Measurements from ENCODE around the gene EHF. TPM values are rescaled to one million over a fixed set of nuclear protein-coding genes. Genes with fewer than 3 reads are reported as not detected.

Gene EHF
- total and polyA plus RNA-seq, 2 of the 13 experiments (the other 11 are each of a cell fraction or from before 2014, with no cell fraction given) = 0.04 to 0.46 TPM

DNA sequence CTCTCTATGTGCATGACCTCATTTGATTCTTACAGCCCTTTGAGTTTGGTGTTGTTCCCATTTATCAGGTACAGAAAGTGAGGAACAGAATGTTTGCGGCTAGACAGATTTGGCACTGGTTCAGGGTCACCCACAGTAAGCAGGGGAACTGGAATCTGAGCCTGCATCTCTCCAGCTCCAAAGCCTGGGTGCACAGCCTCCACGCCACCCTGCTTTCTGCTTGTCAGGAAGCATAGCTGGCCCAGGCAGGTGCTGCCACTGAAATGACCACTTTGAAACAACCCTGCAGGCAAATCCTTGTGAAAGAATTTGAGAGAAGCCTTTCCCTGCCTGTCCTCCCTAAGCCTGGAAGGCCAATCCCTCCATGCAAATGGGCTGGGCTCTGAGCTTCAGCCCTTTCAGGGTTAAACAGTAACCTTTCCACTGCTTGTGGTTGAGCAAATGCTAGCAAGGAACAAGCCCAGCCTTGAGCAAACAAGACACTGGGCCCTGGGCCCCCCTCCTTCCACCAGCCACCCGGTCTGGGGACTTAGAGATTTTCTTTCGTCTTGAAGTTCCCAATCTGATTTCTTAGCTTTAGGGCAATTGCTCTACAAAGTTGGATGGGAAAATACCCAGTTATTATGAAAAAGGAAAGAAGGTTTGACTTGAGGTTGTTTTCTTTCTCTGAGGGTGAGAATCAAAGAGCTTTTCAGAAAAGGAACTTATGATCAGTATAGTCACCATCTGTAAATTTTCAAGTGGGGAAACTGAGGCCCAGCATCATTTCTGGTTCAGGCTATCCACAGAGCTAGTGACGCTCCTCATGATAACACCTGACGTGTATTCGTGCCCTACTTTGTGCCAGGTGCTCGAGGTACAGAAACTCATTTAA is 19.4 kb downstream of the EHF start (continued):
- TF ChIP-seq, protein P1, sequence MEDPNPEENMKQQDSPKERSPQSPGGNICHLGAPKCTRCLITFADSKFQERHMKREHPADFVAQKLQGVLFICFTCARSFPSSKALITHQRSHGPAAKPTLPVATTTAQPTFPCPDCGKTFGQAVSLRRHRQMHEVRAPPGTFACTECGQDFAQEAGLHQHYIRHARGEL (CRISPR knock-in tag; IDR thresholded peaks at IDR 0.05) = no peak
- TF ChIP-seq FOSL1 (CRISPR knock-in tag; IDR thresholded peaks at IDR 0.05; ENCODE audit: borderline replicate concordance) (no peak), ZKSCAN8 (CRISPR knock-in tag; IDR thresholded peaks at IDR 0.05; ENCODE audit: borderline replicate concordance) (no peak), NR1H2 (CRISPR knock-in tag; IDR thresholded peaks at IDR 0.05; ENCODE audit: borderline replicate concordance, low read depth) (no peak), ATF7-NPFF (CRISPR knock-in tag; IDR thresholded peaks at IDR 0.05; ENCODE audit: low read depth) (no peak), ERF (CRISPR knock-in tag; IDR thresholded peaks at IDR 0.05) (no peak), ZNF224 (CRISPR knock-in tag; IDR thresholded peaks at IDR 0.05) (no peak), RFX1 (IDR thresholded peaks at IDR 0.05) (no peak), NPAS2 (CRISPR knock-in tag; IDR thresholded peaks at IDR 0.05; ENCODE audit: borderline replicate concordance) (no peak), ZNF615 (CRISPR knock-in tag; IDR thresholded peaks at IDR 0.05; ENCODE audit: borderline replicate concordance) (no peak), GZF1 (CRISPR knock-in tag; IDR thresholded peaks at IDR 0.05) (no peak), PHF8 (CRISPR knock-in tag; IDR thresholded peaks at IDR 0.05) (0 out of 2 replicates have a peak, but pooled peaks have one; percentile 20), MTF2 (CRISPR knock-in tag; IDR thresholded peaks at IDR 0.05; ENCODE audit: borderline replicate concordance) (no peak), CBX1 (IDR thresholded peaks at IDR 0.05; ENCODE audit: low read depth) (peak; percentile 23), ZFP62 (CRISPR knock-in tag; IDR thresholded peaks at IDR 0.05) (no peak), ZNF775 (CRISPR knock-in tag; IDR thresholded peaks at IDR 0.05; ENCODE audit: borderline replicate concordance) (peak; percentile 94)
- TF ChIP-seq, protein P2, sequence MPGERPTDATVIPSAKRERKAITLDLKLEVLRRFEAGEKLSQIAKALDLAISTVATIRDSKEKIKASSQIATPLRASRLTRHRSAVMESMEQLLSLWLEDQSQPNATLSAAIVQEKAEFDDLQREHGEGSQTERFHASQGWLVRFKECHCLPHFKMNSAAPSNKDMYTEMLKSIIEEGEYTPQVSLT (CRISPR knock-in tag; IDR thresholded peaks at IDR 0.05; ENCODE audit: borderline replicate concordance, low read depth) = no peak
- TF ChIP-seq, protein P3, sequence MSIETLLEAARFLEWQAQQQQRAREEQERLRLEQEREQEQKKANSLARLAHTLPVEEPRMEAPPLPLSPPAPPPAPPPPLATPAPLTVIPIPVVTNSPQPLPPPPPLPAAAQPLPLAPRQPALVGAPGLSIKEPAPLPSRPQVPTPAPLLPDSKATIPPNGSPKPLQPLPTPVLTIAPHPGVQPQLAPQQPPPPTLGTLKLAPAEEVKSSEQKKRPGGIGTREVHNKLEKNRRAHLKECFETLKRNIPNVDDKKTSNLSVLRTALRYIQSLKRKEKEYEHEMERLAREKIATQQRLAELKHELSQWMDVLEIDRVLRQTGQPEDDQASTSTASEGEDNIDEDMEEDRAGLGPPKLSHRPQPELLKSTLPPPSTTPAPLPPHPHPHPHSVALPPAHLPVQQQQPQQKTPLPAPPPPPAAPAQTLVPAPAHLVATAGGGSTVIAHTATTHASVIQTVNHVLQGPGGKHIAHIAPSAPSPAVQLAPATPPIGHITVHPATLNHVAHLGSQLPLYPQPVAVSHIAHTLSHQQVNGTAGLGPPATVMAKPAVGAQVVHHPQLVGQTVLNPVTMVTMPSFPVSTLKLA (IDR thresholded peaks at IDR 0.05) = no peak
- TF ChIP-seq, protein P4, sequence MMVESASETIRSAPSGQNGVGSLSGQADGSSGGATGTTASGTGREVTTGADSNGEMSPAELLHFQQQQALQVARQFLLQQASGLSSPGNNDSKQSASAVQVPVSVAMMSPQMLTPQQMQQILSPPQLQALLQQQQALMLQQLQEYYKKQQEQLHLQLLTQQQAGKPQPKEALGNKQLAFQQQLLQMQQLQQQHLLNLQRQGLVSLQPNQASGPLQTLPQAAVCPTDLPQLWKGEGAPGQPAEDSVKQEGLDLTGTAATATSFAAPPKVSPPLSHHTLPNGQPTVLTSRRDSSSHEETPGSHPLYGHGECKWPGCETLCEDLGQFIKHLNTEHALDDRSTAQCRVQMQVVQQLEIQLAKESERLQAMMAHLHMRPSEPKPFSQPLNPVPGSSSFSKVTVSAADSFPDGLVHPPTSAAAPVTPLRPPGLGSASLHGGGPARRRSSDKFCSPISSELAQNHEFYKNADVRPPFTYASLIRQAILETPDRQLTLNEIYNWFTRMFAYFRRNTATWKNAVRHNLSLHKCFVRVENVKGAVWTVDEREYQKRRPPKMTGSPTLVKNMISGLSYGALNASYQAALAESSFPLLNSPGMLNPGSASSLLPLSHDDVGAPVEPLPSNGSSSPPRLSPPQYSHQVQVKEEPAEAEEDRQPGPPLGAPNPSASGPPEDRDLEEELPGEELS (CRISPR knock-in tag; IDR thresholded peaks at IDR 0.05) = peak; percentile 79
- TF ChIP-seq, protein P5, sequence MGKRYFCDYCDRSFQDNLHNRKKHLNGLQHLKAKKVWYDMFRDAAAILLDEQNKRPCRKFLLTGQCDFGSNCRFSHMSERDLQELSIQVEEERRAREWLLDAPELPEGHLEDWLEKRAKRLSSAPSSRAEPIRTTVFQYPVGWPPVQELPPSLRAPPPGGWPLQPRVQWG (CRISPR knock-in tag; IDR thresholded peaks at IDR 0.05; ENCODE audit: borderline replicate concordance, low read depth) = no peak
- TF ChIP-seq, protein P6, sequence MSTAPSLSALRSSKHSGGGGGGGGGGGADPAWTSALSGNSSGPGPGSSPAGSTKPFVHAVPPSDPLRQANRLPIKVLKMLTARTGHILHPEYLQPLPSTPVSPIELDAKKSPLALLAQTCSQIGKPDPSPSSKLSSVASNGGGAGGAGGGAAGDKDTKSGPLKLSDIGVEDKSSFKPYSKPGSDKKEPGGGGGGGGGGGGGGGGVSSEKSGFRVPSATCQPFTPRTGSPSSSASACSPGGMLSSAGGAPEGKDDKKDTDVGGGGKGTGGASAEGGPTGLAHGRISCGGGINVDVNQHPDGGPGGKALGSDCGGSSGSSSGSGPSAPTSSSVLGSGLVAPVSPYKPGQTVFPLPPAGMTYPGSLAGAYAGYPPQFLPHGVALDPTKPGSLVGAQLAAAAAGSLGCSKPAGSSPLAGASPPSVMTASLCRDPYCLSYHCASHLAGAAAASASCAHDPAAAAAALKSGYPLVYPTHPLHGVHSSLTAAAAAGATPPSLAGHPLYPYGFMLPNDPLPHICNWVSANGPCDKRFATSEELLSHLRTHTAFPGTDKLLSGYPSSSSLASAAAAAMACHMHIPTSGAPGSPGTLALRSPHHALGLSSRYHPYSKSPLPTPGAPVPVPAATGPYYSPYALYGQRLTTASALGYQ (CRISPR knock-in tag; IDR thresholded peaks at IDR 0.05) = no peak

Data from HepG2 (cell line).